Cardiac fibroblast (primary cell): Measurements from ENCODE around the gene CCNI2.

ENCODE experiments used
- DNase-seq, 2 donors: peaks; one replicate each; pipeline versions ENCODE4 v3.0.0 to v3.0.0-alpha.2; 2010; ENCODE audit warnings: low read depth in 2 of 2
- H3K4me3 ChIP-seq, 2 donors: replicated peaks in 1 of 2; 1 replicate in 1 of 2; 2 replicates in 1 of 2; pipeline ENCODE4 v1.5.1; 2011; ENCODE audit warnings: low read depth in 2 of 2, low read length in 2 of 2, mild to moderate bottlenecking in 2 of 2, moderate library complexity in 1 of 2
- TF ChIP-seq, protein P1 (sequence below): IDR thresholded peaks from one replicate; pipeline ENCODE4 v1.5.1; 2011; ENCODE audit warnings: low read depth, mild to moderate bottlenecking, low read length, inconsistent platforms

Gene CCNI2

DNA sequence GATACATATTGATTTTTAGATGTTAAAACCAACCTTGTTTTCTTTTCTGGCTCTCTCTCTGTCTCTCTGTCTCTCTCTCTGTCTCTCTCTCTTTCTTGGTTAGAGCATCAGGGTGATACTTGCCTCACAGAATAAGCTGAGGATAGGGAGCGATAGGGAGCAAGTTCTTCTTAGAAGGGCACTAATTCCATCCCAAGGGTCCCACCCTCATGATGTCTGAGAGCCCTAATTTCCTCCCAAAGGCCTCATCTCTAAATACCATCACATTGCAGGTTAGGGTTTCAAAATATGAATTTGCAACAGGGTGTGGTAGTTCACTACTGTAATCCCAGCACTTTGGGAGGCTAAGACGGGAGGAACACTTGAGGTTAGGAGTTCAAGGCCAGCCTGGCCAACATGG lies 5.1 kb upstream of the CCNI2 start:
- H3K4me3 ChIP-seq: no peak overlapping the region
- TF ChIP-seq, protein P1, sequence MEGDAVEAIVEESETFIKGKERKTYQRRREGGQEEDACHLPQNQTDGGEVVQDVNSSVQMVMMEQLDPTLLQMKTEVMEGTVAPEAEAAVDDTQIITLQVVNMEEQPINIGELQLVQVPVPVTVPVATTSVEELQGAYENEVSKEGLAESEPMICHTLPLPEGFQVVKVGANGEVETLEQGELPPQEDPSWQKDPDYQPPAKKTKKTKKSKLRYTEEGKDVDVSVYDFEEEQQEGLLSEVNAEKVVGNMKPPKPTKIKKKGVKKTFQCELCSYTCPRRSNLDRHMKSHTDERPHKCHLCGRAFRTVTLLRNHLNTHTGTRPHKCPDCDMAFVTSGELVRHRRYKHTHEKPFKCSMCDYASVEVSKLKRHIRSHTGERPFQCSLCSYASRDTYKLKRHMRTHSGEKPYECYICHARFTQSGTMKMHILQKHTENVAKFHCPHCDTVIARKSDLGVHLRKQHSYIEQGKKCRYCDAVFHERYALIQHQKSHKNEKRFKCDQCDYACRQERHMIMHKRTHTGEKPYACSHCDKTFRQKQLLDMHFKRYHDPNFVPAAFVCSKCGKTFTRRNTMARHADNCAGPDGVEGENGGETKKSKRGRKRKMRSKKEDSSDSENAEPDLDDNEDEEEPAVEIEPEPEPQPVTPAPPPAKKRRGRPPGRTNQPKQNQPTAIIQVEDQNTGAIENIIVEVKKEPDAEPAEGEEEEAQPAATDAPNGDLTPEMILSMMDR: no peak

DNA sequence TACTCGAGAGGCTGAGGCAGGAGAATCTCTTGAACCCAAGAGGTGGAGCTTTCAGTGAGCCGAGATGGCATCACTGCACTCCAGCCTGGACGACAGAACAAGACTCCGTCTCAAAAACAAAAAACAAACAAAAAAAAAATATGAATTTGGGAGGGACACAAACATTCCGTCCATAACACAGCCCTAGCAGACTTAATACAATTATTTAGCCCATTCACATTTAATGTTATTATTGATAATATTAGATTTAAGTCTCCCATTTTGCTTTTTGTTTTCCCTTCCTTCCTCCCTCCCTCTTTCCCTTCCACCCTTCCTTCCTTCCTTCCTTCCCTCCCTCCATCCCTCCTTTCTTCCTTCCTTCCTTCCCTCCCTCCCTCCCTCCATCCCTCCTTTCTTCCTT lies 4.6 kb upstream of the CCNI2 start:
- no peak for DNase-seq
- H3K4me3 ChIP-seq: no peak overlapping the region
- TF ChIP-seq, protein P1: no peak

More for the DNA sequence above, 5.1 kb upstream of the CCNI2 start:
- DNase-seq: no peak

DNA sequence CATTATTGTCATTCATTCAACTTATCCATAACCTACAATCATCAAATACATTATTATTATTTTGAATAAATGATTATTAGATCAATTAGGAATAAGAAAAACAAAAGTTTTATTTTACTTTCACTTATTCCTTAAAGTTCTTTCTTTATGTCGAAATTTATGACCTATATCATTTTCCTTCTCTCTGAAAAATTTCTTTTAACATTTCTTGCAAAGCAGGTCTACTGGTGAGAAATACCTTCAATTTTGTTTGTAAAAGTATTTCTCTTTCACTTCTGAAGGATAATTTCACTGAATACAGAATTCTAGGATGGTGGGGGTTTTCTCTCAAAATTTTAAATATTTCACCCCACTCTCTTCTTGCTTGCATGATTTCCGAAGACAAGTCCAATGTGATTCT lies 2.6 kb upstream of the CCNI2 start:
- TF ChIP-seq, protein P1: no peak
- no peak overlapping the region for H3K4me3 ChIP-seq
- DNase-seq: no peak

DNA sequence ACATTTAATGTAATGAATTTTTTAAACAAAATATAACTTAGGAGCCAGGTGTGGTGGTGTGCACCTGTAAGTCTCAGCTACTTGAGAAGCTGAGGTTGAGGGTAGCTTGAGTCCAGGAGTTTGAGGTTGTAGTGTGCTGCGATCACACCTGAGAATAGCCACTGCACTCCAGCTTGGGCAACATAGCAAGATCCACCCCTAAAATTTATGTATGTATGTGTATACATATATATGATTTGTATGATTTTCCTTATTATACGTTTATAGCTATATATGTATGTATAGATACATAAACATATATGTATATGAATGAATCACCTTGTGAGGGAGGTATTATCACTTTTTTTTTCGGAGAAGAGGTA lies 653 bp upstream of the CCNI2 start:
- H3K4me3 ChIP-seq: no peak overlapping the region
- TF ChIP-seq, protein P1: no peak

DNA sequence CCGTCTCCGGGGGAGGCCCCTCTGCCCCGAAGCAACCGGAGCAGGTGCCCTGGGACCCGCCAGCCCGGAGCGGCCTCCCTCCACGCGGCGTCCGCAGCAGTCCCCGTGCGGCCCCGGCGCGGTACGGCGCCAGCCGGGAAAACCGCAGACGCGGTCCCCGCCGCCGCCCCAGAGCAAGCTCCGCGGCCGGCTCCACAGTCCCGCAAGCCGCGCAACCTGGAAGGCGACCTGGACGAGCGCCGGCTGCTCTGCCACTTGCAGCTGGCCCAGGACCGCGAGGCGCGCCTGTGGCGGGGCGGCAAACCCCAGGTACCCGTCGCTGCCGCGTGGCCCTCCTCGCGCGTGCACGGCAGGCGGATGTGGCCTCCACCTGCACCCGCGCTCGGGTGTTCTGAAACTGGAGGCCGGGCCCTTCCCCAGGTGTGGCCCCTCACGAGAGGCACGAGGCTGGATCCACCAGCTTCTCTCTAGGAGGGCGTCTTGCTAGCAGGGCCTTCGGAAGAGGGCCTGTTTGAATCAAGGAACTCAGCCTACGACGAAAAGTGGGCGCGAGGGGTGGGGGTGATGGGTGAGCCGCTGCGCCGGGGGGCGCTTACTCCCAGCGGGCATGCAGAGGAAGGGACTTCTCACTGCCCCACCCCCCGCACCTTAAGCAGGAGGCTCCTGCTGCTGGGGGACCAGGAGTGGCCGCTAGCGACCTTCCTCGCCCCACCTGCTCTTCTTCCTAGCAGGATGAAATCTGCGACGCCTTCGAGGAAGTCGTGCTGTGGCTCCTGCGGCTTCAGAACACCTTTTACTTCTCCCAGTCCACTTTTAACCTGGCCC lies 602 bp downstream of the CCNI2 start:
- peak overlapping the region in 1 of 2 donors; percentile 27 for H3K4me3 ChIP-seq
- no peak for DNase-seq
- TF ChIP-seq, protein P1: no peak

More for the DNA sequence above, 653 bp upstream of the CCNI2 start:
- DNase-seq: no peak

DNA sequence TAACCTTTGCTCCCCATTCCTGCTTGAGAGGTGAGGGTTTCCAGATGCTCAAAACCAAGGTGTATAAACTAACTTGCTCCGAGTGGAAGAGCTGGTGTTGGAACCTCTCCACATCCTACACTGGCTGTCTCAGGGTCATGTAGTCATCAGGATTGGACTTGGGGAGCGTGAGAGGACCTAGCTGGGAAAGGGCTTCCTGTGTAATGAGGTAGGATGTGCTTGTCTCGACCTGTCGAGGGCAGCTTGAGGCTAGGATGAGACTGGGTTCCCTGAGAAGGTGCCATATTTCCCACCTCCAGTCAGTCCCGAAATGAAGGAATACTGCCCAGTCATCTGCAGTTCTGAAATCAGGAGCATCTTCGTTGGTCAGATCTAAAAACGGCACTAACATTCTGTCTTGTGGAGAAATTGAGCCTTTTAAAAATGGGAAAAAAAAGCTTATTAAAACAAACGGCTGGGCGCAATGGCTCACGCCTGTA lies 1.3 kb downstream of the CCNI2 start:
- no peak for DNase-seq
- no peak overlapping the region for H3K4me3 ChIP-seq
- TF ChIP-seq, protein P1: no peak
